Dedifferentiated amniotic fluid mesenchymal stem cell (primary cell): ENCODE measurements around the gene LHFPL2.
A peak's percentile ranks its signal among the peaks of the same experiment; 100 is the strongest.

Source experiments
- DNase-seq: peaks from one replicate; pipeline ENCODE4 v3.0.0-alpha.2; 2016; ENCODE audit errors: extremely low spot score

LHFPL2 gene

DNA sequence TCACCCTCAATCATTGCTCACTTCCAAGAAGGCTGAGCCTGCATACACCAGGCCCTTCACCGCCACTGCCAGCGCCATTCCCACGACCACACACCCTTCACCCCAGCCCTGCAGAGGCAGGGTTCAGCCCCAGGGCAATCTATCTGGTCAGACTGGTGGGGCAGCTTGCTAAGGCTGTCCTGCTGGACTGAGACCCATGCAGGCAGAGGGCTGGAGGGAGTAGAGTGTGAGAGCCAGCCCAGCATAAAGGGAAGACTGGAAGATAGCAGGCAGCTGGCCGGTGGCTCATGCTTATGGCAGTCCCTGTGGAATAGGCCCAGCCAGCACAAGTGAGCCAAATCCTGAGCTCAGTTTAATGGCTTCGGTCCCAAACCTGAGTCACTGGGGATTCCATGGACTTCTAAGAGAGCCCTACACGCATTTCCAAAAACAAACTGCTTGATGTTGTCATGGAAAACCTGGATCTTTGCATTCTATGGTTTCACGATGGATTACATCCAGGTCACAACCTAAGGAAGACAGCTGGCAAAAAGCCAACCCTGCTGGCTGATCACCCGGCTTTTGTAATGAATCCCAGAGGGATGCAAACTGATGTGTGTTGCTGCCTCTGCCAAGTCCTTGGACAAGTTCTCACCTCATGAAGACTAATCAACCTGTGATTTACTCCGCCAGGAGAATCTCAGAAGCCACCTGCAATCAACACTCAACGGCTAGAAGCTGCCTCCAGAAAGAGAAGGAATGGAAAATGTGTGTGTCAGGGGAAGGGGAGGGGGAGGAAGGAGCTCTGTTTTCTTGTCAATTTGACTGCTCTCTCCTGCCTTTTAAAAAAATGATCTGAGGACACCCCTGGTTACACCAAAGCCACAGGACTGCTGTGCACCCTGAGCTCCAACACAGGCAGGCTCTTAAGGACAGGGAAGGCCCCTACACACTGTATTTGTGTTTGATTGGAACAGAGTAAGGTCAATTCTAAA, 143.6 kb downstream of the LHFPL2 start:
- peak; percentile 99 for DNase-seq

DNA sequence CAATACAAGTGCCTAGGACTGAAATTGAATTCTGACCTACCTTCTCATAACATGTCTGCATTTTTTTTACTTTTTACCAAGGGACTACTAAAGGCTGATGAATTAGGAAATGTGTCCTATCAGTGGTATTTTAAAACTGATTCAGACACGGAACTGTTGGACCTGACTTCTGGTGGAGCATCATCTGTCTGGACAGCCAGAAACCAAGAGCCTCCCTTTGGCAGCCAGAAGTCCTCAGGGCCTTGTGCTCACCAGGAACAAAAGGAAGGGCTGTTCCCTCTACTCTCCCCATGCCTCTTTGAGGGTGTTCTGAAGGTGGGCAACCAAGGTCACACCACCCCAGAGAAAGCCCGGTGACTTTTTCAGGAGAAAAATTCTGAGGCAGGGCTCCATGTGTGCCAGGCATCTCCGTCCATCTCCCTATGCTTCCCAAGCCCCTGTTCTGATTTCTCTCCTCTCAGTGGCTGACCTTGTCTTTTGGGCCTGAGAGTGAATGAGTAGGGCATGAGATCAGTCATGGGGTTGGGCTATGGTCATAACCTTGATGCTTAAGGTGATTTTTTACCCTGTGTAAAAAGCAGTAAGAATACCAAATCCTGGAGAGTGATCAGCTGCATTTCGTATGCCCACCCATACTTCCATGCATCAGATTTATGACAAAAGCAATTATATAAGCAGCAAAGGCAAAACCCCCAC, 144.5 kb downstream of the LHFPL2 start:
- DNase-seq: no peak

DNA sequence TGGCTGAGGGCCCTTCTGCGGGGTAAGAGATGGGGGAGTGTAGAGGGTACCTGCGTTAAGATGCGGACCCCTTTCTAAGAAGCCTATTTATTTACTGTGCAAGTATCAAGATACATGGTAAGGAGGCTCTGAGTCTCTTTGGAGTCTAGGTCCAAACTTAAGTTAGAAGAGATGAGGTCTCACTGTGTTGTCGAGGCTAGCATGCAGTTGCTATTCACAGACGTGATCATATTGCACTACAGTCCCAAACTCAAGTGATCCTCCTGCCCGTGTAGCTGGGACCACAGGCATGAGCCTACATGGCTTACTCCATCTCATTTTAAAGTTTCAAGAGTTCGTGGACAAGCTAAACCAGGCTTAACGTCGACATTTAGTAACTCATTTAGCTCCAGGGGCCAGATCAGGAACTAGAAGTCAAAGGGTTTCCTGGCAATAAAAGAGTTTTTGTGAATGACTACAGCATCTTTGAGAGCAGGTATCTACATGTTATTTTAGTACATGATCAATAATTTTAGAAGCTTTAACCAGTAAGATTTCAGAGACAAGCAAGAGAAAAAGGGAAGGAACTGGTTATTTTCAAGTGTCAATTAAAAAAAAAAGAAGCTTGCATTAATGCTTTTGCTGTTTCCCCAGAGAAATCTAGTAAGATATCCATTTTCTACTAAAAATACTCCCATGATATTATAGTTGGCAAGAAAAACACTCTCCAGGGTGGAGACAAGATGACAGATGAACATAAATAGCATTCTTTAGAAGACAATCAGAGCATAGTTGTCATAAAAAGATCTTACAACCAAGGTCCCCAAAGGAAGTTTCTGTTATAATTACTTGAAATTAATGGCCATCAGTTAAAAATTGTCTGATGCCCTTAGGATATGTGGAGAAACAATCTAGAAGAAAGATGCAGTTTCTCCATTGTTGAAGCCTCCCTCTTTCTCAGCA, 146.9 kb downstream of the LHFPL2 start:
- DNase-seq: no peak

DNA sequence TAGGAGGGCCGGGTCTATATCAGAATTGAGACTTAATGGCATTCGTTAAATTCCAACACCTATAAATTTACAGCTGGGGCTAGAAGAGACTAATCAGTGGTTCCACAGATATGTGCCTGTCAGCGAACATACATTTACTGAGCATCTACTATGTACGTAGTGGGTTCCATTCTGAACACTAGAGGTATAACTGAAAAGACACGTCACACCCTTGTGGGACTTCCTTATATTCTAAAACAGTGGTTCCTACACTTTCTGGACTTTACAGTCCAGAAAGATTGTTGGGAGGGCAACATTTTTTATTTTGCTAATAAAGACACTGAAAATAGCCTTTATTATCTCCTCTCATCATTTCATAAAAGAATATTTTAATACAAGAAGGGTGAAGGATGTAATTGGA, 147.7 kb downstream of the LHFPL2 start:
- no peak for DNase-seq

DNA sequence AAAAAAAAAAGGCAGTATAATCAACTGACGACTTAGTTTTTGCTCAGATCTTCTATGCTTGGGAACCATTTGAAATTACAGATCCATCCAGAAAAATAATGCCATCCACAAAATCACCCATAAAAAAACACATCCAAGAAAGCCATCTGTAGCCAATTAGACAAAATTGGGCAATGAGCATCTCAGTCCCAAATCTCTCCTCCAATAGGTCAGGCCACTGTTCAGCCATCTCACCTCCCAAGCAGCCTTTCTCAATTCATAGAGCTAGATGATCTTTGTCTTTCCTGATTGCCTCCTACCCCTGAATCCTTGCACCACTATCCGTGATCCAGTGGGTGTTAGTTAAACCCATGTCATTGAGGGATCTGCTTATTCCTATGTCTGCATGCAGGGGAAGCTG, 148.5 kb downstream of the LHFPL2 start:
- no peak for DNase-seq

DNA sequence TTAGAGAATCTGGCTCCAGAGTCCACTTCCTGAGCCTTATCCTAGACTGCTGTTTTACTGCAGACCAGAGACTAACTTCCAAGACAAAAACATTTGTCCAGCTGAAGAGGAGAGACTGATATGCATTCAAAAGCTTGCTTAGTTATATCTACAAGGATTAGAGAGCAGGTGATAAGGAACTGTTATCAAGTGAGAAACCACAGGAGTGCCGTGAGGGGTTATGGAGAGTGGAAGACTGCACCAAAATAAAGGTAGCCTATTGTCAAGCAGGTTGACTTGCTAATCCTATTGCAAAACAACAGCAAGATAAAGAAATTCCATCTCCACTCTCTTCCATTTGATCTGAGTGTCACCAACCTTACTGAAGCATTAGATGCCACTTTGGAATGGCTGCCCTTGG, 149.1 kb downstream of the LHFPL2 start:
- DNase-seq: no peak

DNA sequence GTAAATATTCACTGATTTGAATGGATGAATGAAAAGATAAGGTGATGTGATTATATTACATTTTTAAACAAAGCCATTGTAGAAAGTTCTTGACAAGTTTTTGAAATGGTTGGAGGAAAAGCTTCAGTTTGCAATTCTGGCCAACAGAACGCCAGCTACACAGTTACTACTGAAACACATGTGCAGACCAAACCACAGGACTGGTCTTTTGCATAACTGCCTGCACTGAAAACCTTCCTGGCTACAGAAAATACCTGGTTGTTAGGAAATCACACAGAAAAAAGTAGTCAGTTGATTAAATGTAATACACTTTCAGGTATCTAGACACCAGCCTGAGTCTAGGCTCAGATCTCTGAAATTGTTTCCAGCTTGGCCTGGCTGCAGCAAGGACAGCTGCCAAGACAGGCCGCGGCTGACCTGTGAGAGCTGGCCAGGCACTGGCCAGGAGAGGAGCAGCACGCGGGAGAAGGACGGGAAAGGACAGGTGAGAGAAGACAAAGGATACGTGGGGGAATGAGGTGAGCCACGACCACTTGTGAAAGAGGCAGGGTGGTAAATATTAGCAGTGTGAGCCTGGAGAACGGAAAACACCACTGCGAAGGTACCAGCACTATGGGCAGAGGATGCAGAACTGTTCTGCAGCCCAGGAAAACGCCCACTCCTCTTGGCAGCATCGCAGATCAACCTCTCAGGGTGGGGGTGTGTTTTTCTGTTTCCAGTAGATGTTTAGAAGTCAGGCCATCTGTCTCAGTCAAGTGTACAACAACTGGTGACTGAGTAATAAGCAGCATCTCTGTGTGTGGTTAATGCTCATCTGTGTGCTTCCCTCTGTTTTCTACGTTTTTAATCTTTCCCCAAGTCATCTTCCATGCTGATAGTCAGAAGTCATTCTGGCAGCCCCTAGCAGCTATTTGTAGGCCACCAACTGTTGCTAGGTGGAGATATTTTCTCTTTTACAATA, 150.7 kb downstream of the LHFPL2 start:
- DNase-seq: no peak

DNA sequence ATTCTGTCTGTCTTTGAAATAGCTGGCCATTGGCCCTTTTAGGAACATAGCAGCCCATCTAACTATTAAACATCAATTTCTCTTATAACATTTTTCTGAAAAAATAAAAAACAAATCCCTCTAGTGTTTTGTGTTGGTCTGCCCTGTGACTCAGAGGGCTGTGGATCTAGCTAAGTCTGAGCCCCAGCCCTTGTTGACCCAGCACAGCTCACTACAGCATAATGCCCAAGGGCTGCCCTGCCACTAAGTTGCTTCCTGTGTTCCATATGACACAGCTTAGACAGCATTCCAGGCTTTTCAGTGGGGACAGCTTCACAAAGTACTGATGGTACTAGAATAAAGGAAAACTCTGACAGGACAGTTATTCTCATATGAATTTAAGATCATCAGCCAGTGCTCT, 152.2 kb downstream of the LHFPL2 start:
- DNase-seq: peak; percentile 24

DNA sequence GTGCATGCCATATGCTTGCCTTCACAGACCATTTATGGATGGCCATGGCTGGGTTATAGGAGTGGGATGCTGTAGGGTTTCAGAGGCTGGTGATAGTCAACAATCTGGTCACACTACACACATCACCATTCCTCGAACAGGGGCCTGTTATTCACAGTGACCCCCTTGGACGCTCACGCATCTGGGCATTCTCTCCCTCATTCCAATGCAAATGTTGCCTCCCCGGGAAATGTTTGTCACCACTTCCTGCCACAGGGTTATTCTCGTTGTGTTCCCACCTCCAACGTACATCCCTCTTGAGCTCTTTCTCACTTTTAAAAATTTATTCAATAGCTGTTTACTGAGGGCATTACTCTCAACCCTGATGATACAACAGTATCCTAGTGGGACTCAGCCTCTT, 152.8 kb downstream of the LHFPL2 start:
- DNase-seq: no peak

DNA sequence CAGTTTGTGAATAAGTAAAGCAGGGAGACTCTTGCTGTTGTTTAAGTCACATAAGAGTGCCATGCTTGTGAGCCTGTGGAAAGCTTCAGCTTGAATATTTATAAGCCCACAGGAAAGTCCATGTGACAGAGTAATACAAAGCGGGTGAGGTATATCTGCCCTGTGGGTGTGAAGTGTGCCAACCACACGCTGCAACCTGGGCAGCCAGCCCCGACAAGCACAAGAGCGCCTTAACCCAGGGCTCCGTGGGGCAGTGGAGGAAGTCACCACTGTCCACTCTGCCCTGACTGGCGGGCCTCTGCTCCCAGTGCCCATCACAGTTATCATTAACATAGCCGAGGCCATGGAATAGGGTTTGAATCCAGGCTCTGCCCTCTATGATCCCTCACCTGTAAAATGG, 155.9 kb downstream of the LHFPL2 start:
- no peak for DNase-seq

DNA sequence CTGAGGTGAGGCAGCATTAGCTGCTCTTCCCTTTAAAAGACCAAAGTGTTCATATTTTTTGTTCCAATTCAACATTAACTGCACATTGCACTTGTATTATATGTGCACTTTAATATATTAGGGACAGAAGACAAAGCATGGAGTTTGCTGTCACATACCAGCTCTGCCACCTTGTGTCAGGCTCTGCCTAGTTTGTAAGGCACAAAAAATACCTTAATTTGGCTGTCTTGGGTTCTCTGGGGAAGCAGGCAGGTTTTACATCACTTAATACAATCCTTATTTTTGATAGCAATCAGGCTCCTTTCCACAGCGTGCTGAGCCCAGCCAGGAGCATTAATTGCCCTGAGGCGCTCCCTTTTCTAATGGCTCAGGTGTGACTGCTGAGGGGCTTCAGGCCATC, 156.3 kb downstream of the LHFPL2 start:
- DNase-seq: no peak

DNA sequence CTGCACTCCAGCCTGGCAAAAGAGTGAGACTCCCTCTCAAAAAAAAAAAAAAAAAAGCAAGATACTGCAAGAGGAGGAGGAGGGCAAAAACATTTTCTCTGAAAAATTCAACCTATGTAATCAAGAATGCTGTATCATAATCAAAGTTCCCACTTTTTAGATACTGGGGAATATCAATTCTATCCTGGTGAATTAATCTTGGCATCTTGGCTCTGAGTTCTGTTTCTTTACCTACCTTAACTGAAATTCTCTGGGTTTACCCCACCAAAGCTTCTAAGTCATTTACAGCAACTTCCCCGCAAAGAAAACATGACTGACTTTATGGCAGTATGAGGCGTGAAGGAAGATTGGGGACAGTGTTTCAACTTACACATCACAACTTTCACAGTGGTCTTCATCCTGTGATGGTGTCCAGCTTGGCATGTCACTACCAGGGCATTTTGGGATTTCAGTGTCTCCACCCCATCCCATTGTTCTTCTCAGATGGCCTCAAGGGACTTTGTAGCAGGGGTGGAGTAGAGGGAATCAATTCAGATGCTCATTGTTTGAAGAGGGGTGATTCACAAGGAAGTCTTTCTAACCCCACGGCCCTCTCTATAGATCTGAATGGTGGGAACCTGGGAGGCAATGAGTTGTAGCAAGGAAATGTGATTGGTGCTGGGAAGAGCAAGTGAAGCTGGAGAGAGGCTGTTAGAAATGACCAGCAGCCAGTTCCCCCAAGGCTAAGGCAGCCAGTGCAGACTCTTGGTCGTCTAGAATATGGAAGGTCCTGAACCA, 157.7 kb downstream of the LHFPL2 start:
- no peak for DNase-seq

DNA sequence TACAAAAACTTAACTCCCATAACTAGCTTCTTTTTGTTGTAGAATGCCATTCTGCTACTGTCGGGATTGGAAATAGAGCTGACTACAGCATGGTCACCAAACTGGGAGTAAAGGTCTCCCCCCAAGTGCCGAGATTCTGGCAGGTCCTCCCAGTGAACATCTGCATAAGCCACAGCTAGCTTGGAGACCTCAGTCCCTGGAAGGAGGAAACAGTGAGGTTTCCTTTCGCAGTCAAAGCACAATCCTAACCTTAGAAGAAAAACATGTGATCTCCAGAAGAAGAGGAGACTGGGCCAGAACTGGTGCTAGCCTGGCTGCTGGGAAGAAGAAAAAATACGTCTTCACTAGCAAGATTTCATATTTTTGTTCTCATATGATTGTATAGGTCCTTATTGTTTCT, 160.7 kb downstream of the LHFPL2 start:
- no peak for DNase-seq

DNA sequence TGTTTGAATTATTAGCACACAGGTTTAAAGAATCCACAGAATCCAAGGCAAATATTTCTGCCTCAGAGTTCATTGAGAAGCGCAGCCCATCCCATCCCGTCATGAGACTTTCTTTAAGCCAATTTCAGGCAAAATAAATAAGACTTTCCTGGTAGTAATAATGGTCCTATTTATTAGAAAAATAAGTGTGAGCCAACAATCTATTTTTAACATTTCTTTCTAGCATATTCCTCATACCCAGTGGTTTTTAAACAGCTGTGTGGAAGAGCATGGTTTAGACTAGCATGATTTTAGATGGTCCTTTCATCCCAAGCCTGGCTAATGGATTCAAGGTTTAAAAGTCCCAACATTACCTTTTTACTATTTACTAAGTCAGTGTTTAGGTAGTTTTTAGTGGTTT, 162.4 kb downstream of the LHFPL2 start:
- DNase-seq: no peak

DNA sequence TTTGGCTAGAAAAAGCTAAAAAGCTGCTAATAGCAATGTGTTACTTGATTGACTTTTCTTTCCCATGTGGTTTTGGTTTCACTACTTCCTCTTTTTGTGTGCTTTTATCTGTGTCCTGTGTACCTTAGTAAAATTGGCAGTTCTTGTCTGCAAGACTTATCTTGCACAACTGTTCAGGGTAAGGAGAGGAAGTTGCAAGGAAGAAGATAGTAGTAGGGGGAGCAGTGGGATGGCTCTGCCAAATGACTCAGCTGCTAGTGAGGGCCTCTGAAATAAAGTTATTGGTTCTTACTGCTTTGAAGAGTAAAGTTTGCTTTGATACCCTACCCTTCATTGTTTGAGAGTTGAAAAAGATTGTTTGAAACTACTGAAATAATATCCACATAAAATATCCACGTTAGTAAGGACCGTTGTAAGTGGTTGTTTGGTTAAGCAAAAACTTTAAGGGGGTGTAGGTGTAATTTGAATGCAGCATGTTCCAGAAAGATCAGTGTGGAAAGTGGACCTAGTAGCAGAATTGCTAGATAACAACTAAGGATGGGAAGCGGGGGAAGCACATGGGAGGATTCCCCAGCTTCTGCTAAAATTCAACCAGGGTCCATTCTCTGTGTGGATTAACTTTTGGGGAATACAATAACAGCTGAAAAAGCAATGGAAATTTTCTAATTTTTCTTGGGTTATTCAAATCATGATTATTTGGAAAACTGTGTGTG, 164.6 kb downstream of the LHFPL2 start:
- DNase-seq: no peak

DNA sequence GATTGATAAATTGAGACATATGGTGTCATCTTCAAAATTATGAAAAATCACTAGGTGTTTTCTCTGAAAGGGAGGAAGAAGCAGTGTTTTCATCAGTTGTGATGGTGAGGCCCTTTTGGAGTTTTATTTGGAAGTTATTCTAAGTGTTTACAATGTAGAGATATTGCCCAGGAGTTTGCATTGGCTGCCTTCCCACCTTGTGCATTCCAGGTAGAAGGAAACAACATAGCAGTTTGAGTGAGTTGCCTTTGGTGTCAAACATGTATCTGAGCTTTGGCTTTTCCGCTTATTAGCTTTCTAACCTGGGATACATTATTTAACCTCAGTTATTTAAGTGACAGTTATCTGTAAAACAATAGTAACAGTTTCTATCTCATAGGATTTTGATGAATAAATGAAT, 165.6 kb downstream of the LHFPL2 start:
- DNase-seq: no peak

DNA sequence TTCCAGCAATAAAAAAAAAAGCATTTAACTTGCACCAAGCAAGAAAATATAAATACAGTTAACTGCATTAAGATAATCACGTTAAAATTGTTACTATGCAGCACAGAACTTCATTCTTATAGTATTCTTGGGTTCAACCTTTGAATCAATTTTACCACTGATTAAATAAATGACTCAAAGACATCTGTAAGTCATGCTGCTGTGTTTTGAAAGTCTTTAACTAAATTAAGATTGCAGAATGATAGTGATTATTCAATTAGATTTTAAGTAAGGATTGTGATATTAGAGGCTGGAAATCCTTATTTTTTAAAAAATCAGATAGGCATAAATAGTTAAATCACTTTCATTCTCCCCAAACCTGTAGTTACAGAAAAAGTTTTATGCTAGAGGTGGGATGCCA, 171.8 kb downstream of the LHFPL2 start:
- no peak for DNase-seq

DNA sequence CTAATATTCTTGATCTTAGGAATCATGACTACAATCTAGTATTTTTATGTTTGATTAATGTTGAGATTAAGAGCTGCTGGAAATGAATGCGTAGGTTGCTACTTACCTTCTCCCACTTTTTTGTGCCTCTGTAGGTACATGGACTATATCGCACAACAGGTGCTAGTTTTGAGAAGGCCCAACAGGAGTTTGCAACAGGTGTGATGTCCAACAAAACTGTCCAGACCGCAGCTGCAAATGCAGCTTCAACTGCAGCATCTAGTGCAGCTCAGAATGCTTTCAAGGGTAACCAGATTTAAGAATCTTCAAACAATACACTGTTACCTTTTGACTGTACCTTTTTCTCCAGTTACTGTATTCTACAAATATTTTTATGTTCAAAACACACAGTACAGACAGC, 173.2 kb downstream of the LHFPL2 start:
- no peak for DNase-seq

DNA sequence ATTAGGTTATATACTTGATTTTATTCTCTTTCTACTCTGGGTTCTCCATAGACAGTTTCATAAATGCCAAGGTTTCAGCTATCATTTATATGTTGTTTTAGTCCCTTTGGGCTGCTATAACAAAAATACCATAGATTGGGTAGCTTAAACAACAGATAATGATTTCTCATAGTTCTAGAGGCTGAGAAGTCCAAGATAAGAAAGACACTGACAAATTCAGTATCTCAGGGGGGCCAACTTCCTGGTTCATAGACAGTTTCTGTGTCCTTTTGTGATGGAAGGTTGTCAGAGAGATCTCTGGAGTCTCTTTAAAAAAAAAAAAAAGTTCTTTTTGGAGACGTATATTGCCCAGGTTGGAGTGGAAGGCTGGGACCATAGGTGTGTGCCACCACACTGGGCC, 174.8 kb downstream of the LHFPL2 start:
- DNase-seq: no peak
